ENCODE results near the gene IQCE.

DNA sequence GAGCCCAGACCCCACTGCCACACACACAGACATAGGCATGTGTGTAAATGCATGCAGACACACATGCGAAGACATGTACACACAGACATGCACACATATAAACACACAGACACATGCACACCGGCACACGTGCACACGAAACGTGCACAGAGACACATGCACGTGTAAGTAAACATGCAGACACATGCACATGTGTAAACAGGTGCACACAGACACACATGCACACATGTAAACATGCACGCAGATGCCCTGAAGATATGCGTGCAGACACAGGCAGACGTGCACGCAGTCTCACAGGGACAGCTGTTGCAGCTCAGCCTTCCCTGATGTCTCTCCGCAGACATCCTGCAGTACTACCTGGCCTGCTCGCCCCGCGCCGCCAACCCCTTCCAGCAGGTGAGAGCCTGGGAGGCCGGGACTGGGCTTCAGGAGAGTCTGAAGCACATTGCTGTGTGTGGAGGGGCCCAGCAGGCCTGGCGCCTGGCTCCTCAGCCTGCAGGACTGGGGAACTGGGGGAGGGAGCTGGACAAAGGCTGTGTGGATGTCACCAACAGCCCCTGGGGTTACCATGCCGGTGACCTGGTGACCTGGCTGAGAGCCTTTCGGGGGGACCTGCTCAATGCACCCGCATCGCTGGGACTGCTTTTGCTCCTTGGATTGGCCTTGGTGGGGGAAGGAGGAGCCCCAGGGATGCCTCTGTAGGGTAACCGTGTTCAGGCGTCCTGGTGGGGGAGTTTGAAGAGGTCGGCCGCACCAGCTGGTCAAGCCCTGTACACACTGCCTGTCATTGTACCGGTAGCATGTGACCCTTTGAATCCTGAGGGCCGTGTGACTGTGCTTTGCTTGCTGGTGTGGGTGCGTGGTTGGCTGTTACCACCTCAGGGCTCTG, 93.3 kb downstream of the IQCE start:
- TF ChIP-seq, protein P1, sequence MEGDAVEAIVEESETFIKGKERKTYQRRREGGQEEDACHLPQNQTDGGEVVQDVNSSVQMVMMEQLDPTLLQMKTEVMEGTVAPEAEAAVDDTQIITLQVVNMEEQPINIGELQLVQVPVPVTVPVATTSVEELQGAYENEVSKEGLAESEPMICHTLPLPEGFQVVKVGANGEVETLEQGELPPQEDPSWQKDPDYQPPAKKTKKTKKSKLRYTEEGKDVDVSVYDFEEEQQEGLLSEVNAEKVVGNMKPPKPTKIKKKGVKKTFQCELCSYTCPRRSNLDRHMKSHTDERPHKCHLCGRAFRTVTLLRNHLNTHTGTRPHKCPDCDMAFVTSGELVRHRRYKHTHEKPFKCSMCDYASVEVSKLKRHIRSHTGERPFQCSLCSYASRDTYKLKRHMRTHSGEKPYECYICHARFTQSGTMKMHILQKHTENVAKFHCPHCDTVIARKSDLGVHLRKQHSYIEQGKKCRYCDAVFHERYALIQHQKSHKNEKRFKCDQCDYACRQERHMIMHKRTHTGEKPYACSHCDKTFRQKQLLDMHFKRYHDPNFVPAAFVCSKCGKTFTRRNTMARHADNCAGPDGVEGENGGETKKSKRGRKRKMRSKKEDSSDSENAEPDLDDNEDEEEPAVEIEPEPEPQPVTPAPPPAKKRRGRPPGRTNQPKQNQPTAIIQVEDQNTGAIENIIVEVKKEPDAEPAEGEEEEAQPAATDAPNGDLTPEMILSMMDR (IDR thresholded peaks at IDR 0.05; ENCODE audit: low read length) = no peak
- TF ChIP-seq EZH2phosphoT487 (IDR thresholded peaks at IDR 0.05; ENCODE audit: low read length) = no peak

Measured in MM.1S (cell line).